Ureter (tissue), 1 donor: ENCODE data around the gene CCDC175. TPM values are rescaled to one million over a fixed set of nuclear protein-coding genes. Genes with fewer than 3 reads are reported as not detected.

ENCODE experiments used
- DNase-seq: peaks from one replicate; pipeline ENCODE4 v3.0.0-alpha.2; 2020; ENCODE audit warnings: low spot score
- total RNA-seq: library from RNA; stranded (reverse); gene quantifications from one replicate; pipeline ENCODE4 v1.2.4, GENCODE V29; 2023
- donor health status: DM: yes; HTN: yes; CAD: no.

CCDC175 gene
- total RNA-seq, 1 donor from 2014 or later, result not detected

- no peak for DNase-seq
Measured at GRCh38 chr14:59540852-59541251, 35.8 kb downstream of the CCDC175 start.

- DNase-seq, result no peak
Measured at GRCh38 chr14:59538936-59539335, 37.7 kb downstream of the CCDC175 start.

- no peak for DNase-seq
Measured at GRCh38 chr14:59537476-59537875, 39.1 kb downstream of the CCDC175 start.

- DNase-seq, result no peak
Measured at GRCh38 chr14:59534361-59534987, 42.1 kb downstream of the CCDC175 start.

GRCh38 chr14:59532419-59532818 is 44.2 kb downstream of the CCDC175 start:
- DNase-seq, result no peak

- no peak for DNase-seq
Measured at GRCh38 chr14:59530349-59530748, 46.3 kb downstream of the CCDC175 start.

GRCh38 chr14:59529189-59529588 is 47.4 kb downstream of the CCDC175 start:
- DNase-seq, result no peak

- DNase-seq, result no peak
Measured at GRCh38 chr14:59520224-59520623, 56.4 kb downstream of the CCDC175 start.

GRCh38 chr14:59511916-59512575 is 64.6 kb downstream of the CCDC175 start:
- no peak for DNase-seq

GRCh38 chr14:59510966-59511365 is 65.6 kb downstream of the CCDC175 start:
- no peak for DNase-seq

GRCh38 chr14:59510001-59510400 is 66.6 kb downstream of the CCDC175 start:
- DNase-seq, result no peak

GRCh38 chr14:59509101-59509500 is 67.5 kb downstream of the CCDC175 start:
- no peak for DNase-seq

- DNase-seq, result no peak
Measured at GRCh38 chr14:59507752-59508103, 68.9 kb downstream of the CCDC175 start.

- DNase-seq, result peak; percentile 47
Measured at GRCh38 chr14:59507063-59507751, 69.4 kb downstream of the CCDC175 start.

GRCh38 chr14:59503256-59503655 is 73.4 kb downstream of the CCDC175 start:
- DNase-seq, result no peak

- no peak for DNase-seq
Measured at GRCh38 chr14:59500732-59501131, 75.9 kb downstream of the CCDC175 start.

GRCh38 chr14:59492384-59492783 is 84.2 kb downstream of the CCDC175 start:
- no peak for DNase-seq

GRCh38 chr14:59490756-59491155 is 85.9 kb downstream of the CCDC175 start:
- DNase-seq, result no peak

- DNase-seq, result no peak
Measured at GRCh38 chr14:59484639-59485175, 91.9 kb downstream of the CCDC175 start.

GRCh38 chr14:59483819-59484638 is 92.6 kb downstream of the CCDC175 start, which contains the start of the genes JKAMP and L3HYPDH:
Gene JKAMP, plus strand, starts transcription at chr14:59484517. Its CDS starts 73 bp downstream, at chr14:59484590.
Gene L3HYPDH, minus strand, starts transcription at chr14:59484408. Its CDS starts 92 bp downstream, at chr14:59484316.
- DNase-seq, result peak; percentile 98

- DNase-seq, result no peak
Measured at GRCh38 chr14:59483363-59483762, 93.2 kb downstream of the CCDC175 start.
